Suprapubic skin (tissue), 4 donors: ENCODE results near the gene SMIM14. TPM values are rescaled to one million over a fixed set of nuclear protein-coding genes. Genes with fewer than 3 reads are reported as not detected.

Source experiments
- DNase-seq, 2 donors: peaks; one replicate each; pipeline ENCODE4 v3.0.0-alpha.2; 2019; ENCODE audit warnings: low spot score in 2 of 2
- H3K27ac ChIP-seq: fragments of 200-600 bp; sonication (generic); one replicate; pipeline ENCODE4 v1.5.1; 2019
- H3K27me3 ChIP-seq: fragments of 200-600 bp; sonication (generic); one replicate; pipeline ENCODE4 v1.5.1; 2019
- H3K36me3 ChIP-seq: fragments of 200-600 bp; sonication (generic); one replicate; pipeline ENCODE4 v1.5.1; 2019
- H3K4me1 ChIP-seq: fragments of 200-600 bp; sonication (generic); one replicate; pipeline ENCODE4 v1.5.1; 2019
- H3K4me3 ChIP-seq: fragments of 200-600 bp; sonication (generic); one replicate; pipeline ENCODE4 v1.5.1; 2019; ENCODE audit warnings: mild to moderate bottlenecking
- H3K9me3 ChIP-seq: fragments of 200-600 bp; sonication (generic); one replicate; pipeline ENCODE4 v1.5.1; 2019
- CTCF ChIP-seq, 2 donors: fragments of 200-600 bp in 1 of 2; fragments of 450-650 bp in 1 of 2; sonication (generic) in 1 of 2; IDR thresholded peaks; one replicate each; pipeline ENCODE4 v1.5.1; 2016 to 2019; ENCODE audit warnings: antibody characterized with exemption in 2 of 2, mild to moderate bottlenecking in 1 of 2, moderate library complexity in 1 of 2
- EP300 ChIP-seq: sonication (generic); formaldehyde crosslinking; IDR thresholded peaks from one replicate; pipeline ENCODE4 v1.6.1; 2017; ENCODE audit warnings: antibody characterized with exemption
- POLR2A ChIP-seq, 2 donors: fragments of 450-650 bp; IDR thresholded peaks; one replicate each; pipeline ENCODE4 v1.6.1; 2017; ENCODE audit warnings: antibody characterized with exemption in 2 of 2, mild to moderate bottlenecking in 2 of 2, moderate library complexity in 2 of 2
- POLR2AphosphoS5 ChIP-seq, 3 donors: sonication (generic); formaldehyde crosslinking; IDR thresholded peaks; one replicate each; pipeline ENCODE4 v1.6.1; 2017; ENCODE audit warnings: antibody characterized with exemption in 3 of 3
- WGBS: methylation state at CpG from one replicate; pipeline ENCODE4 v1.1.5; 2018; 5-methylcytosine and 5-hydroxymethylcytosine counted together
- total RNA-seq, 4 donors: library from RNA; depleted of rRNA; stranded (reverse); fragments of >200 nt; gene quantifications; one replicate each; pipeline ENCODE4 v1.1.0, GENCODE V29; 2016

SMIM14 gene
- total RNA-seq, 4 donors from 2014 or later = 20.8 to 65.0 (median 48.9) TPM

GRCh38 chr4:39574946-39575345 lies 63.7 kb downstream of the SMIM14 start:
- H3K9me3 ChIP-seq = no peaks in the 10 kb centered on the region
- H3K27ac ChIP-seq = no peak overlapping the region
- H3K4me3 ChIP-seq = no peak overlapping the region
- no peaks in the 10 kb centered on the region for H3K27me3 ChIP-seq
- no peaks in the 10 kb centered on the region for H3K4me1 ChIP-seq
- no peak for DNase-seq
- TF ChIP-seq POLR2A (IDR thresholded peaks at IDR 0.05) (no peak), POLR2AphosphoS5 (IDR thresholded peaks at IDR 0.05) (no peak), CTCF (IDR thresholded peaks at IDR 0.05) (no peak), EP300 (no peak)
- peaks cover 9% of the 10 kb centered on the region for H3K36me3 ChIP-seq
- WGBS = 94% methylated on average over 5 of the region's 5 CpGs

DNA sequence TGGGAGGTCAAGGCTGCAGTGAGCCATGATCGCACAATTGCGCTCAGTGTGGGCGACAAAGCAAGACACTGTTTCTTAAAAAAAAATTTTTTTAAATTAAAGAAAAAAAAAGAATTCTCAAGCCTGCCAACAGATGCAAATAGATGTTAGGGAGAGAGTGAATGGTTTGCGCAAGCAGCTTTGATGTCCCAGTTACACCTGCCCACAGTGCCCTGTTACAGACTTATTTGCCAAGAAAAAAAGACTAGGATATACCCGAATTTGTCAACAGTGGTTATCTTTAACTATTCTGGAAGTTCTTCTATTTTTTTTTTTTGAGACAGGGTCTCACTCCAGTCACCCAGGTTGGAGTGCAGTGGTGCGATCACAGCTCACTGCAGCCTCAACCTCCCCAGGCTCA lies 67.2 kb downstream of the SMIM14 start:
- no peak overlapping the region for H3K27ac ChIP-seq
- no peak for TF ChIP-seq POLR2AphosphoS5 (IDR thresholded peaks at IDR 0.05)
- TF ChIP-seq CTCF (IDR thresholded peaks at IDR 0.05) = no peak
- no peak for TF ChIP-seq EP300
- TF ChIP-seq POLR2A (IDR thresholded peaks at IDR 0.05) = no peak
- WGBS = 79% methylated on average over 6 of the region's 6 CpGs
- no peaks in the 10 kb centered on the region for H3K9me3 ChIP-seq
- H3K4me3 ChIP-seq = no peak overlapping the region
- H3K36me3 ChIP-seq = peaks cover 11% of the 10 kb centered on the region
- H3K4me1 ChIP-seq = peaks cover 11% of the 10 kb centered on the region
- DNase-seq = no peak
- H3K27me3 ChIP-seq = no peaks in the 10 kb centered on the region

DNA sequence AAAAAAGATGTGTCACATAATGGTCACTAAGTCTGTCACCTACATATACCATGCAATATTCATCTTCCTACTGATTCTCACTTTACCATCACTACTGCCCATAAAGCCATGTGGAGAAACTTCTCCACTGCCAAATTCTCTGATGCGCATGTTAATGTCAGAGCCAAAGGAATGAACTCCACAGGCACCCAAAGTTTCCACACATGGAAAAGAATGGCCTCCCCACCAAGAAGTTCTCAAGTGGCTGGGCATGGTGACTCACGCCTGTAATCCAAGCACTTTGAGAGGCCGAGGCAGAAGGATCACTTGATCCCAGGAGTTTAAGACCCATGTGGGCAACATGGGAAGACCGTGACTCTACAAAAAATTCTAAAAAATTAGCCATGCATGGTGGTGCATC lies 67.6 kb downstream of the SMIM14 start:
- H3K9me3 ChIP-seq = no peaks in the 10 kb centered on the region
- no peaks in the 10 kb centered on the region for H3K27me3 ChIP-seq
- H3K36me3 ChIP-seq = peaks cover 13% of the 10 kb centered on the region
- TF ChIP-seq POLR2A (IDR thresholded peaks at IDR 0.05) = no peak
- no peak for TF ChIP-seq POLR2AphosphoS5 (IDR thresholded peaks at IDR 0.05)
- TF ChIP-seq CTCF (IDR thresholded peaks at IDR 0.05) = no peak
- no peak for TF ChIP-seq EP300
- no peak overlapping the region for H3K27ac ChIP-seq
- H3K4me1 ChIP-seq = peaks cover 11% of the 10 kb centered on the region
- H3K4me3 ChIP-seq = no peak overlapping the region
- DNase-seq = no peak
- WGBS = 94% methylated on average over 4 of the region's 4 CpGs

DNA sequence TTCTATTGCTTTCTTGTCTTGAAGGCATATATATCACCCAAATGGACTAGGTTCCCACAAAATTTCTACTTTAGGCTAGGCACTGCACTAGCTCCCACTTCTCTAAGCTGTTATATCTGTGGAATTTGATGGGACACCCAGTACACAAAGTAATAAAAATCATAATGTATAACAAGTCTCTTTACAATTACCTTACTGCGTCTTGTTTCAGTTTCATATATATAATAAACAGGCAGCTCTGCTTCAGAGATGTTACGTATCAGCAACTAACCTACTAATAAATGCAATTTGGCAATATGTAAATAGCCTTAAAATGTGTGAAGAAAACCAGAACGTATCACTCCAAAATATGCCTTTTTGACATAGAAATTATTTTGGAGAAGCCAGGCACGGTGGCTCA lies 69.5 kb downstream of the SMIM14 start:
- no peak overlapping the region for H3K4me3 ChIP-seq

GRCh38 chr4:39568805-39569204 lies 69.9 kb downstream of the SMIM14 start:
- Histone ChIP-seq H3K4me1 (peaks cover 14% of the 10 kb centered on the region), H3K27ac (peak overlapping the region; percentile 74), H3K4me3 (no peak overlapping the region), H3K9me3 (no peaks in the 10 kb centered on the region), H3K36me3 (peaks cover 24% of the 10 kb centered on the region), H3K27me3 (no peaks in the 10 kb centered on the region)
- DNase-seq = no peak
- 49% methylated on average over 3 of the region's 3 CpGs for WGBS
- TF ChIP-seq POLR2AphosphoS5 (IDR thresholded peaks at IDR 0.05) = no peak
- TF ChIP-seq POLR2A (IDR thresholded peaks at IDR 0.05) = no peak
- TF ChIP-seq EP300 = no peak
- no peak for TF ChIP-seq CTCF (IDR thresholded peaks at IDR 0.05)

More for the DNA sequence above, 69.5 kb downstream of the SMIM14 start:
- Histone ChIP-seq H3K27ac (peak overlapping the region; percentile 74), H3K36me3 (peaks cover 24% of the 10 kb centered on the region), H3K4me1 (peaks cover 11% of the 10 kb centered on the region), H3K27me3 (no peaks in the 10 kb centered on the region), H3K9me3 (no peaks in the 10 kb centered on the region)
- WGBS = 57% methylated on average over 4 of the region's 4 CpGs
- TF ChIP-seq POLR2AphosphoS5 (IDR thresholded peaks at IDR 0.05) = no peak
- no peak for TF ChIP-seq POLR2A (IDR thresholded peaks at IDR 0.05)
- no peak for TF ChIP-seq CTCF (IDR thresholded peaks at IDR 0.05)
- TF ChIP-seq EP300 = no peak
- DNase-seq = no peak
